ENCODE data around the gene HOXD12.

The HOXD12 gene

DNA sequence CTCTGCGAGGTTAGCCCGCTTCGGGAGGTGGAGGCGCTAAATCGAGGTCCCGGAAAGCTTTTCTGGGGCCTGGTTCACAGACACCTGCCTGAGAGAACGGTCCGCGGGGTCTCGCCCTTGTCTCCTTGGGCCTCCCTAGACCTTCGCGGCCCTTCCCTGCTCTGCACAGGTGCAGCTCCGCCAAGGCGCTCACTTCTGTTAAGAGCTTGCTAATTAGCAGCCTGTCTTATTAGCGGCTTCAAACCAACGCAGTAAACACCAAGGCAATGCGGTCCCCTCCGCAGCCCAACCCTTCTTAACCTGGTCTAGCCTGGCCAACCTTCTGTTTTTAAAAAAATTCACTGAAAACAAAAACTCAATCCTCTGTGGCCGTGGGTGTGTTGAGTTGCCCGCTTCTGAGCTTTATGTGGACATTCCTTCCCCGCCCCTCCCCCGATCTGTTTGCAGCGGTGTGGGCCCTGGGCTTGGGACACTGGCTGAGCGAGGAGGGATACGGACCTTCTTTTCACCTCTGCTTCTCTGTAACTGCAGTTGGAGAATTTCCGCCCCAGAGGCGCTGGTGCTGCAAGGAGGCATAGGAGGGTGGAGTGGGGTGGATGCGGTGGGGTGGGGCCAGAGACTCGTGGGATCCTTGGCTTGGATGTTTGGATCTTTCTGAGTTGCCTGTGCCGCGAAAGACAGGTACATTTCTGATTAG, 48.4 kb downstream of the HOXD12 start:
- no peak for DNase-seq (ENCODE audit: low spot score)

DNA sequence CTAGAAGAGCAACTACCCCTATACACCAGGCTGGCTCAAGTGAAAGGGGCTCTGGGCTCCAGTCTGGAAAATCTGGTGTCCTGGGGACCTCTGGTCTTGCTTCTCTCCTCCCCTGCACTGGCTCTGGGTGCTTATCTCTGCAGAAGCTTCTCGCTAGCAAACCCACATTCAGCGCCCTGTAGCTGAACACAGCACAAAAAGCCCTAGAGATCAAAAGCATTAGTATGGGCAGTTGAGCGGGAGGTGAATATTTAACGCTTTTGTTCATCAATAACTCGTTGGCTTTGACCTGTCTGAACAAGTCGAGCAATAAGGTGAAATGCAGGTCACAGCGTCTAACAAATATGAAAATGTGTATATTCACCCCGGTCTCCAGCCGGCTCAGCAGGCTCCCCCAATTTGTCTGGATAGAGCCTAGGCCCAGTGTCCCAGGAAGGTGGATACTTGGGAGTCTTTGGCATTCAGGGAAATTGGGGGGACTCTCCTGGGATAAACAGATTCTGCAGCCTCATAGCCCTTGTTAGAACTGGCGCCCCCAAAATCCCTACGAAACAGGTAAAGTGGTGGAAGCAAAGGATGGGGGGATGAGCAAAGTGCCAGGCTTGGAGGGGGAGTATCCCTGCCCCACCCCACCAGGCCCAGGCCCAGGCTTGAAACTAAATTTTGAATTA, 49.3 kb downstream of the HOXD12 start:
- no peak for DNase-seq (ENCODE audit: low spot score)

DNA sequence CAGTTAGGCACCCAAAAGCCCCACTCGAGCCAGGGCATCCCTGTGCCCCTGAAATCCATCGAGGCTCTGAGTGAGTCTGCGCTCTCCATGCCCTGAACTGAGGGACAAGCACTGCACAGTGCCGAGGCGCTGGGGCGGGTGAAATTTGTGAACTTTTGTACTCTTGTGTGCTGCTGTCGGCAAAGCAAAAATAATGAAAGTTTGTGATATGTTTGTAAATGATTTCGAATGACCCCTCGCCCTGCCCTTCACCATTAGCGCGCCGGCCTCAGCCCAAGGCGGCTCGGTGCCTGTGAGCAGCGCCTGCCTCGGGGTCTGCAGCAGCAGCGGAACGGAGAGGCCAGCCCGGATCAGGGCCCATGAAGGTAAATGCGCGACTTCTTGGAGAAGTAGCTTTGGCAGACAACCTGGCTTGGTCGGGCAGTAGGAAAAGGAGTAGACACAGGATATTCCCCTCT, 49.9 kb downstream of the HOXD12 start:
- DNase-seq (ENCODE audit: low spot score), result no peak

DNA sequence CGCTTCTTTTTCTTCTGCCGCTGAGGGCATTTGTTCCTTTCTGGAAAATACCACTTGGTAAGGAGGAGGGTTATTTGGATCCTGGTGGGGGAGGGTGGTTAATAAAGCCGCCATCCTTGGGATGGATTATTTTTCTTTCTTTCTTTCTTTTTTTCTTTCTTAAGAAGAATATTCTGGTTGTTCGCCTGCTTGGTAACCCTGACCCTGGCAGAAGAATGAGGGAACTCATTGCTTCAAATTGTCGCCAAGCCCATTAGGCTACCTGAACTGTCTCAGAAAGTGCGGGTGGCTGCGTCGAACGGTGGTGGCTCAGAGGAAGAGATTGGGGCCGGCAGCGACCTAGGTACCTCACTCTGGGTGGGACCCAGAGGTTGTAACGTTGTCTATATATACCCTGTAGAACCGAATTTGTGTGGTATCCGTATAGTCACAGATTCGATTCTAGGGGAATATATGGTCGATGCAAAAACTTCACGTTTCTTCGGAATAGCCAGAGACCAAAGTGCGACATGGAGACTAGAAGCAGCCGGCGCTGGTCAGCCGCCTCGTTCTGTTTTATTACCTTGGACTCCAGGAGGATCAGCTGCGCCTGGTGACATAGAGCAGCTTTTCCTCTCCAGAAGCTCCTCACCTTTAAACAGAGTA, 50.5 kb downstream of the HOXD12 start:
- no peak for DNase-seq (ENCODE audit: low spot score)

DNA sequence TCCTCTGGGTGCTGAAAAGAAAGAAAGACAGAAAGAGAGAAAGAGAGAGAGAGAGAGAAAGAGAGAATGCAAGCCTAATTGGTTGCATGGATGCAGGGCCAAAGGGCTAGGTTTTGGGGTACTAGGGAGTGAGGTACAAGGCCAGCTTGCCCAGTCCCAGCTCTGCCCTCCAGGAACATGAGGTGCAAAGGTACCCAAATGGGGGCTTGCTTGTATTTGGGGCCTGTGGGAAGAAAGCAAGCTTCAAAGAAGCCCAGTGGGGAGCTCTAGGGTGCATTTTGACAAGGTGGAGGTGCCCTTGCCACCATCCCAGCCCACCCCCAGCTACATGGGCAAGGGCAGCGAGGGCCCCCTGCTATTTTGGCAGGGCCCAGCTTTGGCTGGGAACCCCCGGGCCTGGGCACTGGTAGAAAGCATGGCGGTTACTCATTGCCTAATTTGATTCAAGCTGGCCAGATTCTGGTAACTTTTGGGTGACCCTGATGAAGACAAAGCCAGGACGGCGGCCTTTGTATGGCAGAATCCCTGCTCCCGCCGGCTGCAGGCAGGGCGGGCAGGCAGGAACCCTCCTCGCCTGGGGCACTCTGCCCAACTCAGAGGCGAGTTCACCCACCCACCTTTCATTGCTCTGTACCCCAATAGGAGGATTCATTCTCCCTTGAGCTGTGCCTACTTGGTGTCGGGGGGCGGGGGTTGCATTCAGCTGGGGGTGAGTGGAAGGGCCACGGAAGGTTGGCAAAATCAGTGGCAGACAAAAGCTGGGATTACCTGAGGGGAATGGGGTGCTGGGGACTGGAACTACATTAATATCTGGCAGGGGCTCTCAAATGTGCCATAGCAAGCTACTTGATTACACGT, 51.2 kb downstream of the HOXD12 start:
- no peak for DNase-seq (ENCODE audit: low spot score)

DNA sequence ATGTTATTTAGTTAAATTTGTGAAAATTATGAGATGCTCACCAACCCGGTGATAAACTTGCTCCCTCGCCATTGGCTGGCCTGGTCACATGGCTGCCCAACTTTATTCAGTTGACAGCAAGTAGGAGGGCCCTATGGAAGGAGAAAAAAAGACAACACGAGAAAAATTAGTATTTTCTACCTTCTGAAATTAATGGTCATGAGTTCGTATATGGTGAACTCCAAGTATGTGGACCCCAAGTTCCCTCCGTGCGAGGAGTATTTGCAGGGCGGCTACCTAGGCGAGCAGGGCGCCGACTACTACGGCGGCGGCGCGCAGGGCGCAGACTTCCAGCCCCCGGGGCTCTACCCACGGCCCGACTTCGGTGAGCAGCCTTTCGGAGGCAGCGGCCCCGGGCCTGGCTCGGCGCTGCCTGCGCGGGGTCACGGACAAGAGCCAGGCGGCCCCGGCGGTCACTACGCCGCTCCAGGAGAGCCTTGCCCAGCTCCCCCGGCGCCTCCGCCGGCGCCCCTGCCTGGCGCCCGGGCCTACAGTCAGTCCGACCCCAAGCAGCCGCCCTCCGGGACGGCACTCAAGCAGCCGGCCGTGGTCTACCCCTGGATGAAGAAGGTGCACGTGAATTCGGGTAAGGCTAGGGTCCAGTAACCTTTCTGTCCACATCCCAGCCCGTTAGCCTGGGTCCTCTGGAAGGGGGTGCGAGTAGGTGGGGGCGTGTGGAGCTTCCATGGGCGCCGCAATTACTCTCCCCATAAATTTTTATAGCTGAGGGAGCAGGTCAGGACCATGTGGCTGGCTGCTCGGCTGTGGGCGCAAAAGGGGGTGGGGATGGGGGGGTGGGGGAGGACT, 52.1 kb downstream of the HOXD12 start, which contains the start of gene HOXD4:
TSS of gene HOXD4 (plus strand) at position 109 of the 846 bp plus-strand sequence. CDS start at position 193, 84 bp downstream.
- no peak for DNase-seq (ENCODE audit: low spot score)

Measured in COLO829 (cell line).